ENCODE measurements around the gene CHD2.

DNA sequence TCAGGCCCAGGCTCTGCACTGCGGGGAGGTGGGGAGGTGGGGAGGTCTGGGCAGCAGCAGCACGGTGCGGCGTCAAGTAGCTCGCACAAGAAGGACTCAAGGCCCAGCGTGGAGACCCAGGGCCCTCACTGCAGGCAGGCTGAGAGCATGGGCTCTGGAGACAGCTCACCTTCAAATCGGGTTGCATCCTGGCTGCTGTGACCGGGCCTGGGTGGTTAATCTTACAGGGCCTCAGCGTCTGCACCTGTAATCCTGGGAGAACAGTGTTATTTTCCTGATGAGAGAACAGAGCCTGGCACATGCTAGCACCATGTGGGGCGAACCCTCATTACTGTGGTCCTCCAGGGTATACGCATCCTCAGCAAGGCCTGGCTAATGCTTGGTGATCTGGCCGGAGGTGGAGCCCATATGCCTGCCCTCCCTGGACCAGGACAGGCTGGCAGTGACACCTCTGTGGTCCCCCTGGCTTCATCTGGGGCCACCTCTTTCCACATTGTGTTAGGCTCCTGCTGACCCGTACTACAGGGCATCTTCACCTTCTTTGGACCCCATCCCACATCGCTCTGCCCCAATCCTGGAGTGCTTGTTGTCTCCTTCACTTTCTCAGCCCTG is 133.4 kb downstream of the CHD2 start:
- no peak for TF ChIP-seq EZH2 (IDR thresholded peaks at IDR 0.05; ENCODE audit: insufficient read depth, poor library complexity, severe bottlenecking)
- TF ChIP-seq EZH2phosphoT487 (IDR thresholded peaks at IDR 0.05; ENCODE audit: insufficient read depth, low read depth) = no peak

Measured in GM23248 (cell line).